ENCODE data around the gene SLC25A21. TPM values are rescaled to one million over a fixed set of nuclear protein-coding genes. Genes with fewer than 3 reads are reported as not detected.

The SLC25A21 gene
- total and polyA plus RNA-seq, 2 of the 13 experiments (the other 11 are each of a cell fraction or from before 2014, with no cell fraction given): 1.9 to 2.9 TPM

- no peak overlapping the region for H2AFZ ChIP-seq (ENCODE audit: low read length)
- ChIA-PET POLR2A (no interaction called here), CTCF (ENCODE audit: low intra/inter-chr PET ratio, low total read pairs) (no interaction called here)
- no peak for ATAC-seq
- no peak for FAIRE-seq
- H3K36me3 ChIP-seq (replicated peaks in 1 of 2; ENCODE audit: control insufficient read depth in 1 of 2, insufficient read depth in 2 of 2, low read length in 2 of 2): no peaks in the 10 kb centered on the region
- no peak overlapping the region for H3K4me3 ChIP-seq (replicated peaks in 1 of 3; ENCODE audit: insufficient read depth in 1 of 3, low read depth in 2 of 3, low read length in 3 of 3)
- no peak overlapping the region for H3K4me2 ChIP-seq (ENCODE audit: low read depth, low read length)
- no peaks in the 10 kb centered on the region for H4K20me1 ChIP-seq (ENCODE audit: insufficient read depth, low read length)
- no peak for DNase-seq (ENCODE audit: low spot score)
- no peaks in the 10 kb centered on the region for H3K9me3 ChIP-seq (ENCODE audit: low read length)
- no peaks in the 10 kb centered on the region for H3K79me2 ChIP-seq (ENCODE audit: insufficient read depth, low read length)
- BruUV-seq (replicated peaks): no TSS peak
- no peaks in the 10 kb centered on the region for H3K27me3 ChIP-seq (ENCODE audit: control insufficient read depth in 1 of 2, insufficient read depth in 2 of 2, low read length in 2 of 2)
- TF ChIP-seq PHF5A (CRISPR knock-in tag; IDR thresholded peaks at IDR 0.05; ENCODE audit: low read depth, unreplicated experiment) (no peak), ZNF784 (CRISPR knock-in tag; IDR thresholded peaks at IDR 0.05; ENCODE audit: borderline replicate concordance) (no peak), CENPT (CRISPR knock-in tag; IDR thresholded peaks at IDR 0.05; ENCODE audit: low read depth) (no peak), KAT8 (CRISPR knock-in tag; IDR thresholded peaks at IDR 0.05) (no peak), PRMT3 (CRISPR knock-in tag; IDR thresholded peaks at IDR 0.05; ENCODE audit: borderline replicate concordance, low read depth) (no peak), ZNF121 (CRISPR knock-in tag; IDR thresholded peaks at IDR 0.05) (no peak), ZFP36 (IDR thresholded peaks at IDR 0.05; ENCODE audit: borderline replicate concordance, low read depth, low read length, partially characterized antibody) (no peak), ZNF136 (CRISPR knock-in tag; IDR thresholded peaks at IDR 0.05; ENCODE audit: low read depth) (no peak), LCORL (IDR thresholded peaks at IDR 0.05) (no peak), LCORL (CRISPR knock-in tag; IDR thresholded peaks at IDR 0.05) (no peak), HIC2 (CRISPR knock-in tag; IDR thresholded peaks at IDR 0.05; ENCODE audit: low read depth) (no peak), MBD4 (IDR thresholded peaks at IDR 0.05; ENCODE audit: borderline replicate concordance, low read length) (no peak), HOXA7 (CRISPR knock-in tag; IDR thresholded peaks at IDR 0.05) (no peak)
- intact Hi-C loops (cut with micrococcal nuclease; ENCODE audit: unreplicated experiment) (no loop called here), in situ Hi-C loops (cut with HindIII; ENCODE audit: extremely low pct_ligation_motif_present, low pct_unique_long_range_greater_than_20kb) (no loop called here)
- WGBS (ENCODE audit: low lambda C conversion rate): 38% methylated on average over 3 of the region's 3 CpGs
- no peaks in the 10 kb centered on the region for H3K4me1 ChIP-seq (ENCODE audit: insufficient read depth, low read length)
- no peak overlapping the region for H3K9ac ChIP-seq (ENCODE audit: insufficient read depth, low read depth, low read length)
- H3K27ac ChIP-seq (ENCODE audit: extremely low read length, insufficient read depth, low read length): no peak overlapping the region
These were observed 182.6 kb downstream of the SLC25A21 start for GRCh38 chr14:36989806-36990205.
